Measurements from ENCODE around the gene ACOX3.

DNA sequence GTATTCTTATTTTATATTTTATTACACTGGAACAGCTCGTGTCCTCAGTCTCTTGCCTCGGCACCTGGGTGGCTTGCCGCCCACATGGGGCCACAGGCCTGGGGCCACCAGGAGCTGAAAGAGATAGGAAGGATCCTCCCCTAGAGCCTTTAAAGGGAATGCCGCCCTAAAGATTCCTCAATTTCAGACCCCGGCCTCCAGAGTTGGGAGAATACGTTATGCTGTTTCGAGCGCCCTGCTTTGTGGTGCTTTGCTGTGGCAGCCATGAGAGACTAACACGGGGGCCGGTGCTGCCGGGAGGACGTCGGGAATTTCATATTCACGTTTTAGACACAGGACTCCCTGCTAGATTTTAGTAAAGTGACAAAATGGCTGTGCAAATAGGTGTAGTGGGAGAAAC, 33.2 kb downstream of the ACOX3 start:
- TF ChIP-seq, protein P1, sequence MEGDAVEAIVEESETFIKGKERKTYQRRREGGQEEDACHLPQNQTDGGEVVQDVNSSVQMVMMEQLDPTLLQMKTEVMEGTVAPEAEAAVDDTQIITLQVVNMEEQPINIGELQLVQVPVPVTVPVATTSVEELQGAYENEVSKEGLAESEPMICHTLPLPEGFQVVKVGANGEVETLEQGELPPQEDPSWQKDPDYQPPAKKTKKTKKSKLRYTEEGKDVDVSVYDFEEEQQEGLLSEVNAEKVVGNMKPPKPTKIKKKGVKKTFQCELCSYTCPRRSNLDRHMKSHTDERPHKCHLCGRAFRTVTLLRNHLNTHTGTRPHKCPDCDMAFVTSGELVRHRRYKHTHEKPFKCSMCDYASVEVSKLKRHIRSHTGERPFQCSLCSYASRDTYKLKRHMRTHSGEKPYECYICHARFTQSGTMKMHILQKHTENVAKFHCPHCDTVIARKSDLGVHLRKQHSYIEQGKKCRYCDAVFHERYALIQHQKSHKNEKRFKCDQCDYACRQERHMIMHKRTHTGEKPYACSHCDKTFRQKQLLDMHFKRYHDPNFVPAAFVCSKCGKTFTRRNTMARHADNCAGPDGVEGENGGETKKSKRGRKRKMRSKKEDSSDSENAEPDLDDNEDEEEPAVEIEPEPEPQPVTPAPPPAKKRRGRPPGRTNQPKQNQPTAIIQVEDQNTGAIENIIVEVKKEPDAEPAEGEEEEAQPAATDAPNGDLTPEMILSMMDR (IDR thresholded peaks at IDR 0.05), result no peak
- TF ChIP-seq POLR2A (IDR thresholded peaks at IDR 0.05) (no peak), POLR2AphosphoS5 (IDR thresholded peaks at IDR 0.05) (no peak)
